Choroid plexus epithelial cell (primary cell): ENCODE data around the gene SCAPER.

Source experiments
- DNase-seq: peaks from one replicate; pipeline ENCODE4 v3.0.0-alpha.2; 2010; ENCODE audit warnings: low read depth
- H3K4me3 ChIP-seq: 2 replicates; pipeline ENCODE4 v1.5.1; 2011; ENCODE audit warnings: low read depth, mild to moderate bottlenecking, control low read depth, low read length, moderate library complexity
- TF ChIP-seq, protein P1 (sequence below): conservative IDR thresholded peaks from 2 replicates; pipeline ENCODE4 v1.5.1; 2011; ENCODE audit warnings: low read depth, mild to moderate bottlenecking, control low read depth, inconsistent platforms, low read length, moderate library complexity

The SCAPER gene

GRCh38 chr15:76376816-76377215, 528.3 kb downstream of the SCAPER start:
- DNase-seq: no peak
- H3K4me3 ChIP-seq: no peak overlapping the region
- TF ChIP-seq, protein P1, sequence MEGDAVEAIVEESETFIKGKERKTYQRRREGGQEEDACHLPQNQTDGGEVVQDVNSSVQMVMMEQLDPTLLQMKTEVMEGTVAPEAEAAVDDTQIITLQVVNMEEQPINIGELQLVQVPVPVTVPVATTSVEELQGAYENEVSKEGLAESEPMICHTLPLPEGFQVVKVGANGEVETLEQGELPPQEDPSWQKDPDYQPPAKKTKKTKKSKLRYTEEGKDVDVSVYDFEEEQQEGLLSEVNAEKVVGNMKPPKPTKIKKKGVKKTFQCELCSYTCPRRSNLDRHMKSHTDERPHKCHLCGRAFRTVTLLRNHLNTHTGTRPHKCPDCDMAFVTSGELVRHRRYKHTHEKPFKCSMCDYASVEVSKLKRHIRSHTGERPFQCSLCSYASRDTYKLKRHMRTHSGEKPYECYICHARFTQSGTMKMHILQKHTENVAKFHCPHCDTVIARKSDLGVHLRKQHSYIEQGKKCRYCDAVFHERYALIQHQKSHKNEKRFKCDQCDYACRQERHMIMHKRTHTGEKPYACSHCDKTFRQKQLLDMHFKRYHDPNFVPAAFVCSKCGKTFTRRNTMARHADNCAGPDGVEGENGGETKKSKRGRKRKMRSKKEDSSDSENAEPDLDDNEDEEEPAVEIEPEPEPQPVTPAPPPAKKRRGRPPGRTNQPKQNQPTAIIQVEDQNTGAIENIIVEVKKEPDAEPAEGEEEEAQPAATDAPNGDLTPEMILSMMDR: no peak

GRCh38 chr15:76376029-76376428, 529.1 kb downstream of the SCAPER start:
- no peak overlapping the region for H3K4me3 ChIP-seq
- TF ChIP-seq, protein P1: no peak
- DNase-seq: peak; percentile 26

DNA sequence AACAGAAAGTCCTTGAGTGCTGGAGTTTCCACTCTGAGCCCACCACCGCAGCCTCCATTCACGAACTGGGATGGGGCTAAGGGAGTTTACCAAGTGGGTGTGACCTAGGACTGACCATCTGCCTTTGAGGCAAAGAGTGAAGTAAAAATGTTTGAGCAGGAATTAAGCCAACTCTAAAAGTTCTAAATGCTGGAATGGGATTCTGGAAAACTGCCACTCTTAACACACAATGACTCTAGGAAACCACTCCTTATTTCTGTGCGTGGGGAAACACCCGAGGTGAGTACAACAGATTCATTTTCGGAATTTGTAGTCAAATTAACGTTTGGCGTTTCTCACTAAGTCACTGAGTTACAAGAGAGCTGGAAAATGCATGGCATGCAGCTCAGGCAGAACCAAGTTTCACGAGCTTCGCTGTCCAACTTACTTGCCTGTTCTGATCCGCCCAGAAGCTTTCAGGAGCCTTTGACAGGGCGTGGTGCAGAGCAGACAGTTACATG, 537.0 kb downstream of the SCAPER start:
- TF ChIP-seq, protein P1: no peak
- no peak for DNase-seq
- H3K4me3 ChIP-seq: no peak overlapping the region

DNA sequence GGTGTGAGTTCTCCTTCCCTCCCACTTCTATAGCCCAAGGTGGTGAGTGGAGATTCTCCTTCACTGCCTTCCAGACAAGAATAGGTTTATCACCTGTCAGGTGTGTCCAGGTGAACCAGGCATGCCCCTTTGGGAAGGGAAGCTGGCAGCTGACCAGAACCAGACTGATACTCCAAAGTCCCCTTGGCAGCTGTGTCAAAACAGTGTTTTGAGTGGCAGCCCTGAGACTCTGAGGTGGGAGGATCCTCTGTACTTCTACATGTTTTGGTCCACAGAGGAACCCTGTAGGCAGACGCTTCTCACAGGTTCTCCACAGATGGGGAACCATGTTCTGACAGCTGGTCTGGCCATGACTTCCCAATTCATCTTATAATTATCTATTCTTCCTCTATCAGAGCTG, 538.4 kb downstream of the SCAPER start:
- no peak for DNase-seq
- H3K4me3 ChIP-seq: no peak overlapping the region
- TF ChIP-seq, protein P1: no peak

GRCh38 chr15:76363251-76363650, 541.9 kb downstream of the SCAPER start:
- no peak overlapping the region for H3K4me3 ChIP-seq
- DNase-seq: no peak
- TF ChIP-seq, protein P1: no peak

GRCh38 chr15:76360416-76360815, 544.7 kb downstream of the SCAPER start:
- no peak for DNase-seq
- H3K4me3 ChIP-seq: no peak overlapping the region
- TF ChIP-seq, protein P1: no peak

DNA sequence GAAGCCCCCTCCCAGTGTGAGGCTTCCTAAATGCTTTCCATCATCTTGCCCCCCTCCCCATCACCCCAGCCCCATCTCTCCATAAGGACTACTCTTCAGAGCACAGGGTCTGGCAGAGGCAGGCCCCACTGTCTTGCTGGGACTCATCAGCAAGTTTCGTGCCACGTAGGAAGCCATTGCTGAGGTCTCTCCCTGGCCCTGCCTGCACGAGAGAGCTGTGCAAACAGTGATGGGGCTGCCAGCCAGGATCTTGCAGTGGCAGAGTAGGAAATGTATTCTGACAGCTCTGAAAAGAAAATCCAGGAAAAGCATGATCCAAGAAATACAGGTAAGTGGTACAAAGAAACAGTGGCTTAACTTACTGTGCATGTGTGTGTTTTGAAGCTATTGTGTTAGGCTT, 546.0 kb downstream of the SCAPER start:
- DNase-seq: no peak
- no peak overlapping the region for H3K4me3 ChIP-seq
- TF ChIP-seq, protein P1: no peak
